ENCODE results near the gene SPATA13.
"Not testable (repeated sequence)": the region's sequence is repeated elsewhere in the genome, so short reads cannot be mapped to it uniquely, and the experiment has no call there.

The SPATA13 gene

GRCh38 chr13:24212674-24213073, 52.2 kb downstream of the SPATA13 start:
- Histone ChIP-seq H3K27ac (ENCODE audit: low read length) (no peak overlapping the region), H3K4me1 (ENCODE audit: control insufficient read depth, insufficient read depth, low read length) (peaks cover 4% of the 10 kb centered on the region), H3K4me3 (ENCODE audit: low read length) (no peak overlapping the region), H3K36me3 (ENCODE audit: control insufficient read depth, insufficient read depth, low read length) (no peaks in the 10 kb centered on the region), H3K27me3 (ENCODE audit: control insufficient read depth, insufficient read depth, low read length) (no peaks in the 10 kb centered on the region), H3K9me3 (ENCODE audit: control insufficient read depth, insufficient read depth, low read length) (no peaks in the 10 kb centered on the region)
- DNase-seq (ENCODE audit: low read depth, low spot score) = no peak
- no CpG with 5 or more reads among the region's 7 CpGs for WGBS (ENCODE audit: insufficient coverage, insufficient read length)

GRCh38 chr13:24213932-24214331, 53.4 kb downstream of the SPATA13 start:
- no peaks in the 10 kb centered on the region for H3K36me3 ChIP-seq (ENCODE audit: control insufficient read depth, insufficient read depth, low read length)
- no peak overlapping the region for H3K4me3 ChIP-seq (ENCODE audit: low read length)
- no peak for DNase-seq (ENCODE audit: low read depth, low spot score)
- H3K27me3 ChIP-seq (ENCODE audit: control insufficient read depth, insufficient read depth, low read length) = no peaks in the 10 kb centered on the region
- no peak overlapping the region for H3K27ac ChIP-seq (ENCODE audit: low read length)
- peaks cover 7% of the 10 kb centered on the region for H3K4me1 ChIP-seq (ENCODE audit: control insufficient read depth, insufficient read depth, low read length)
- no peaks in the 10 kb centered on the region for H3K9me3 ChIP-seq (ENCODE audit: control insufficient read depth, insufficient read depth, low read length)
- no CpG with 5 or more reads among the region's 3 CpGs for WGBS (ENCODE audit: insufficient coverage, insufficient read length)

DNA sequence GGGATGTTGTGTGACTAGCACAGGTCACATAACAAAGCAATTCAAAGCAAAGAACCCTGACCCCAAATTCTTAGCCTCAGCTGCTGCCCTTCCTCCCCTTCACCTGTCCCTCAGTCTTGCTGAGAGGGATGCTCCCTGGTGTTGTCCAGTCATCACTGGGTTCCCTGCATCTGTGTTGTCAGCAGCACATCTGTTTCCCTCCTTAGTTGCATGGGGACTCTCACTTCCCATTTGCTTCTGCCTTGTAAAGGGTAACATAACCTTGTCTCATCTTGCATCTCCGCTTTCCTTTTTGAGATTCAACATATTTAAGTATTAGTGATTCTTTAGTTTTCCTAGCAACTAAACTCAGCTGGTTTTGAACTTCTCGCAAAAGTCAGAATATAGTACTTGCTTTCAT, 54.0 kb downstream of the SPATA13 start:
- DNase-seq (ENCODE audit: low read depth, low spot score) = no peak
- WGBS (ENCODE audit: insufficient coverage, insufficient read length) = no CpG with 5 or more reads among the region's 2 CpGs
- peaks cover 7% of the 10 kb centered on the region for H3K4me1 ChIP-seq (ENCODE audit: control insufficient read depth, insufficient read depth, low read length)
- no peaks in the 10 kb centered on the region for H3K9me3 ChIP-seq (ENCODE audit: control insufficient read depth, insufficient read depth, low read length)
- H3K4me3 ChIP-seq (ENCODE audit: low read length) = no peak overlapping the region
- no peak overlapping the region for H3K27ac ChIP-seq (ENCODE audit: low read length)
- no peaks in the 10 kb centered on the region for H3K27me3 ChIP-seq (ENCODE audit: control insufficient read depth, insufficient read depth, low read length)
- H3K36me3 ChIP-seq (ENCODE audit: control insufficient read depth, insufficient read depth, low read length) = no peaks in the 10 kb centered on the region

DNA sequence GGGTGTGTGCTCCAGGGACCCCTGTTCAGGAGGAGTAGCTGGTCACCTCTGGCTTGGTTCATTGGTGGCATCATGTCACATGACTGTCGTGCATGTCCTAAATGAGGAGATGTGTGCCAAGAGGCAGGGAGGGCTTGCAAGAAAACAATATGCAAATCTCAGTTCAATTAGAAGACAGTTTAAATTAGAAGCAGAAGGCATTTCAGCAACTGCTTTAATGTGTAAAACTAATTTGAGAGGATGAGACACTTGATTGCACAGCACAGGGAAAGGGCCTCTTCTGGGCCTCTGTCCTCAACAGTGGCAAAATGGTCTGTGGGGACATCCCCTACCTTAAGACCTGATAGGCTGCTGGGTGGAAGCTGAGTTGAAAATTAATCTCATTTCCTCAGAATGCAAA, 54.6 kb downstream of the SPATA13 start:
- no peak overlapping the region for H3K4me3 ChIP-seq (ENCODE audit: low read length)
- H3K4me1 ChIP-seq (ENCODE audit: control insufficient read depth, insufficient read depth, low read length) = peaks cover 7% of the 10 kb centered on the region
- WGBS (ENCODE audit: insufficient coverage, insufficient read length) = no CpG with 5 or more reads among the region's 1 CpG
- no peaks in the 10 kb centered on the region for H3K27me3 ChIP-seq (ENCODE audit: control insufficient read depth, insufficient read depth, low read length)
- H3K27ac ChIP-seq (ENCODE audit: low read length) = no peak overlapping the region
- no peaks in the 10 kb centered on the region for H3K9me3 ChIP-seq (ENCODE audit: control insufficient read depth, insufficient read depth, low read length)
- no peak for DNase-seq (ENCODE audit: low read depth, low spot score)
- no peaks in the 10 kb centered on the region for H3K36me3 ChIP-seq (ENCODE audit: control insufficient read depth, insufficient read depth, low read length)

- no peaks in the 10 kb centered on the region for H3K9me3 ChIP-seq (ENCODE audit: control insufficient read depth, insufficient read depth, low read length)
- no peak overlapping the region for H3K4me3 ChIP-seq (ENCODE audit: low read length)
- DNase-seq (ENCODE audit: low read depth, low spot score) = no peak
- no peaks in the 10 kb centered on the region for H3K27me3 ChIP-seq (ENCODE audit: control insufficient read depth, insufficient read depth, low read length)
- WGBS (ENCODE audit: insufficient coverage, insufficient read length) = no CpG with 5 or more reads among the region's 2 CpGs
- peaks cover 7% of the 10 kb centered on the region for H3K4me1 ChIP-seq (ENCODE audit: control insufficient read depth, insufficient read depth, low read length)
- H3K36me3 ChIP-seq (ENCODE audit: control insufficient read depth, insufficient read depth, low read length) = no peaks in the 10 kb centered on the region
- H3K27ac ChIP-seq (ENCODE audit: low read length) = no peak overlapping the region
These were observed 55.2 kb downstream of the SPATA13 start for GRCh38 chr13:24215732-24216131.

- no peaks in the 10 kb centered on the region for H3K9me3 ChIP-seq (ENCODE audit: control insufficient read depth, insufficient read depth, low read length)
- peaks cover 7% of the 10 kb centered on the region for H3K4me1 ChIP-seq (ENCODE audit: control insufficient read depth, insufficient read depth, low read length)
- H3K4me3 ChIP-seq (ENCODE audit: low read length) = no peak overlapping the region
- H3K27ac ChIP-seq (ENCODE audit: low read length) = no peak overlapping the region
- DNase-seq (ENCODE audit: low read depth, low spot score) = no peak
- WGBS (ENCODE audit: insufficient coverage, insufficient read length) = no CpG with 5 or more reads among the region's 4 CpGs
- H3K36me3 ChIP-seq (ENCODE audit: control insufficient read depth, insufficient read depth, low read length) = no peaks in the 10 kb centered on the region
- no peaks in the 10 kb centered on the region for H3K27me3 ChIP-seq (ENCODE audit: control insufficient read depth, insufficient read depth, low read length)
These were observed 55.7 kb downstream of the SPATA13 start for GRCh38 chr13:24216176-24216575.

GRCh38 chr13:24216779-24217178, 56.3 kb downstream of the SPATA13 start:
- WGBS (ENCODE audit: insufficient coverage, insufficient read length) = no CpG with 5 or more reads among the region's 2 CpGs
- H3K9me3 ChIP-seq (ENCODE audit: control insufficient read depth, insufficient read depth, low read length); H3K36me3 ChIP-seq (ENCODE audit: control insufficient read depth, insufficient read depth, low read length); H3K4me1 ChIP-seq (ENCODE audit: control insufficient read depth, insufficient read depth, low read length); H3K27me3 ChIP-seq (ENCODE audit: control insufficient read depth, insufficient read depth, low read length); H3K27ac ChIP-seq (ENCODE audit: low read length); DNase-seq (ENCODE audit: low read depth, low spot score); H3K4me3 ChIP-seq (ENCODE audit: low read length): not testable (repeated sequence)

DNA sequence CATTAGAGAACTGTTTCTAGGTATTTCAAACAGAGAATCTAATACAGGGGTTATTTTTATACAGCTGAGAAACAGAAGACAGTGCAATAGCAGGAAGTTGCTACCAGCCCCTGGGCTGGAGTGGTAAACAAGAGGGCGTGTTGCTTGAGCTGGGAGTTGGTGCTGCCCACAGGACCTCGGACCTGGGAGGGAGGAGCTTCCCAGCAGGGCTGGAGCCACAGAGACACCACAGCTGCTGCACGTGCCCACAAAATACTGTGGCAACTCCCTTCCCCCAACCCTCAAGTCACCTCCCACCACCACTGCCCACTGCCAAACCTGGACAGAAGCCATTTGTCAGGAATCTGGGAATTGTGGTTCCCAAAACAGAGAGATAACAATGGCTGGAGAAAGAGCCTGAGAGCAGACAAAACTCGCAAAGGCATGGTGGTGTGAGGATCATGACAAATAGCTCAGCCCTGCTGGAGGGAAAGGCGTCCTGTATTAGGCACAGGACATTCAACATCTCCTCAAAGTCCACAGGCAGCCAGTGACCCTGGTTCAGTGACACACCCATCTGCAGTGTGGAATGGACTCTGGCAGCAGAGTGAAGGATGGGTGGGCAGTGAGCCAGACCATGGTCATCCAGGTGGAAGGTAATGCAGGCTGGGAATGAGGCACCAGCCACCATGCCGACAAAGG, 57.2 kb downstream of the SPATA13 start:
- Histone ChIP-seq H3K27ac (ENCODE audit: low read length) (no peak overlapping the region), H3K36me3 (ENCODE audit: control insufficient read depth, insufficient read depth, low read length) (0 out of 2 replicates have a peak, but pooled peaks cover under 1% of the 10 kb centered on the region), H3K9me3 (ENCODE audit: control insufficient read depth, insufficient read depth, low read length) (no peaks in the 10 kb centered on the region), H3K4me1 (ENCODE audit: control insufficient read depth, insufficient read depth, low read length) (peaks cover 7% of the 10 kb centered on the region), H3K27me3 (ENCODE audit: control insufficient read depth, insufficient read depth, low read length) (no peaks in the 10 kb centered on the region), H3K4me3 (ENCODE audit: low read length) (no peak overlapping the region)
- WGBS (ENCODE audit: insufficient coverage, insufficient read length) = no CpG with 5 or more reads among the region's 6 CpGs
- no peak for DNase-seq (ENCODE audit: low read depth, low spot score)

DNA sequence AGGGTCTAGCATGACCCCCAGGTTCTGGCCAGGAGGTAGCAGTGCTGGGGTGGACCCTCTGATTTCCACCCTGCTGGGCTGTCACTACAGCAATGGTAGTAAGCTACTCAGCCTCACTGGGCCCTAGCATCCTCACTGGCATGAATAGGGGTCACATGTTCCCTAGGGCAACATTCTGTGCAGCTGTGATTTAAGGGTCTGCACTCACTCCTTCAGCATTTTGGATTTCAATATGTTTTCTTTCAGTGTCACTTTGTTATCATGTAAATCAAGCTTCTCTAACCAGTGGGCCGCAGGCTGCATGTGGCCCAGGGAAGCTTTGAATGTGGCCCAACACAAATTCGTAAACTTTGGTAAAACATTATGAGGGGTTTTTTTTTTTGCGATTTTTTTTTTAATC, 57.8 kb downstream of the SPATA13 start:
- WGBS (ENCODE audit: insufficient coverage, insufficient read length) = no CpG with 5 or more reads among the region's 3 CpGs
- Histone ChIP-seq H3K27me3 (ENCODE audit: control insufficient read depth, insufficient read depth, low read length) (no peaks in the 10 kb centered on the region), H3K27ac (ENCODE audit: low read length) (no peak overlapping the region)

DNA sequence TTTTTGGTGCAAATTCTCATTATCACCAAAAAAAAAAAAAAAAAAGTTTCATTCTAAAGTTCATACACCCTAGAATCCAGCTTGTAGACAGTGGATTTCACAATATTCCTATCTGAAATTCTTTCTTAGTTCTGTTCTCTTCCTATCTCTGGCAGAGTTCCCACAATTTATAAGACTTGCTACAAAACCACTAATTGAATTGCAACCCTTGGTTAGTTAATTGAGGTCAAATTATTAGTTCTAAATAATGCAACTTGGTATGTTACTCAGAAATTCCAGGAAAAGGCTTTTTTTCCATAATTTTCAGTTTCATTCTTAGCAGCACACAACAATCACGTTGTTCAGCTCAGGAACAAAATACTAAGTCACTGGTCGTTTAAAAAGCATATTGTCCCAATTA, 58.5 kb downstream of the SPATA13 start:
- WGBS (ENCODE audit: insufficient coverage, insufficient read length) = no CpG with 5 or more reads among the region's 2 CpGs
- Histone ChIP-seq H3K4me3 (ENCODE audit: low read length) (no peak overlapping the region), H3K27ac (ENCODE audit: low read length) (no peak overlapping the region), H3K36me3 (ENCODE audit: control insufficient read depth, insufficient read depth, low read length) (0 out of 2 replicates have a peak, but pooled peaks cover 8% of the 10 kb centered on the region), H3K27me3 (ENCODE audit: control insufficient read depth, insufficient read depth, low read length) (no peaks in the 10 kb centered on the region), H3K4me1 (ENCODE audit: control insufficient read depth, insufficient read depth, low read length) (peaks cover 5% of the 10 kb centered on the region; the same call in 1 of the 2 replicates), H3K9me3 (ENCODE audit: control insufficient read depth, insufficient read depth, low read length) (no peaks in the 10 kb centered on the region)
- DNase-seq (ENCODE audit: low read depth, low spot score) = no peak

More for the DNA sequence above, 57.8 kb downstream of the SPATA13 start:
- H3K36me3 ChIP-seq (ENCODE audit: control insufficient read depth, insufficient read depth, low read length) = 0 out of 2 replicates have a peak, but pooled peaks cover 6% of the 10 kb centered on the region
- peaks cover 5% of the 10 kb centered on the region; the same call in 1 of the 2 replicates for H3K4me1 ChIP-seq (ENCODE audit: control insufficient read depth, insufficient read depth, low read length)
- no peak overlapping the region for H3K4me3 ChIP-seq (ENCODE audit: low read length)
- no peak for DNase-seq (ENCODE audit: low read depth, low spot score)
- no peaks in the 10 kb centered on the region for H3K9me3 ChIP-seq (ENCODE audit: control insufficient read depth, insufficient read depth, low read length)

Data from iPS DF 6.9 (cell line).